DOHH2 (cell line): ENCODE results near the gene SLC17A9.

Experiments
- CTCF ChIP-seq: fragments of 200-600 bp; sonication (generic); IDR thresholded peaks from one replicate; pipeline ENCODE4 v1.5.1; 2014; ENCODE audit warnings: antibody characterized with exemption, mild to moderate bottlenecking, low read depth, low read length; ENCODE audit not compliant: poor library complexity, severe bottlenecking
- EZH2phosphoT487 ChIP-seq: fragments of 200-600 bp; sonication (generic); IDR thresholded peaks from 2 replicates; pipeline ENCODE4 v1.6.1; 2017; ENCODE audit warnings: borderline replicate concordance, mild to moderate bottlenecking, antibody characterized with exemption, low read length, moderate library complexity, mixed read lengths

- TF ChIP-seq EZH2phosphoT487 (no peak), CTCF (no peak)
Observed at GRCh38 chr20:62922451-62922921, 30.0 kb upstream of the SLC17A9 start.
